ENCODE measurements around the gene MCU. TPM values are rescaled to one million over a fixed set of nuclear protein-coding genes. Genes with fewer than 3 reads are reported as not detected.
"Not testable (repeated sequence)": the region's sequence is repeated elsewhere in the genome, so short reads cannot be mapped to it uniquely, and the experiment has no call there.

MCU gene
- total and polyA plus RNA-seq, 9 donors: 81.9 to 135 (median 113) TPM

- Histone ChIP-seq H3K27me3 (ENCODE audit: control insufficient read depth, insufficient read depth, low read length) (no peaks in the 10 kb centered on the region), H3K4me1 (ENCODE audit: control insufficient read depth, insufficient read depth, low read length) (peaks cover 19% of the 10 kb centered on the region), H3K36me3 (ENCODE audit: control insufficient read depth, insufficient read depth, low read length) (no peaks in the 10 kb centered on the region), H3K4me3 (ENCODE audit: low read length) (no peak overlapping the region), H3K9me3 (replicated peaks; ENCODE audit: control insufficient read depth, low read depth, low read length) (no peaks in the 10 kb centered on the region), H3K27ac (ENCODE audit: low read length) (peak overlapping the region; percentile 88)
- whole genome bisulfite sequencing (ENCODE audit: insufficient coverage): 100% methylated on average over 1 of the region's 4 CpGs
- peak; percentile 32 for DNase-seq
Measured at GRCh38 chr10:72736828-72737220, 44.9 kb downstream of the MCU start.

- peak overlapping the region; percentile 88 for H3K27ac ChIP-seq (ENCODE audit: low read length)
- H3K27me3 ChIP-seq (ENCODE audit: control insufficient read depth, insufficient read depth, low read length); H3K9me3 ChIP-seq (replicated peaks; ENCODE audit: control insufficient read depth, low read depth, low read length); H3K36me3 ChIP-seq (ENCODE audit: control insufficient read depth, insufficient read depth, low read length); DNase-seq; H3K4me3 ChIP-seq (ENCODE audit: low read length): not testable (repeated sequence)
- WGBS (ENCODE audit: insufficient coverage): 100% methylated on average over 1 of the region's 6 CpGs
- peaks cover 19% of the 10 kb centered on the region for H3K4me1 ChIP-seq (ENCODE audit: control insufficient read depth, insufficient read depth, low read length)
Measured at GRCh38 chr10:72737357-72737756, 45.4 kb downstream of the MCU start.

GRCh38 chr10:72738486-72738885 lies 46.5 kb downstream of the MCU start:
- DNase-seq: peak; percentile 87
- Histone ChIP-seq H3K9me3 (replicated peaks; ENCODE audit: control insufficient read depth, low read depth, low read length) (no peaks in the 10 kb centered on the region), H3K36me3 (ENCODE audit: control insufficient read depth, insufficient read depth, low read length) (no peaks in the 10 kb centered on the region), H3K4me3 (ENCODE audit: low read length) (no peak overlapping the region), H3K27me3 (ENCODE audit: control insufficient read depth, insufficient read depth, low read length) (no peaks in the 10 kb centered on the region), H3K4me1 (ENCODE audit: control insufficient read depth, insufficient read depth, low read length) (peaks cover 19% of the 10 kb centered on the region), H3K27ac (ENCODE audit: low read length) (peak overlapping the region; percentile 75)
- no CpG with 5 or more reads among the region's 2 CpGs for WGBS (ENCODE audit: insufficient coverage)

DNA sequence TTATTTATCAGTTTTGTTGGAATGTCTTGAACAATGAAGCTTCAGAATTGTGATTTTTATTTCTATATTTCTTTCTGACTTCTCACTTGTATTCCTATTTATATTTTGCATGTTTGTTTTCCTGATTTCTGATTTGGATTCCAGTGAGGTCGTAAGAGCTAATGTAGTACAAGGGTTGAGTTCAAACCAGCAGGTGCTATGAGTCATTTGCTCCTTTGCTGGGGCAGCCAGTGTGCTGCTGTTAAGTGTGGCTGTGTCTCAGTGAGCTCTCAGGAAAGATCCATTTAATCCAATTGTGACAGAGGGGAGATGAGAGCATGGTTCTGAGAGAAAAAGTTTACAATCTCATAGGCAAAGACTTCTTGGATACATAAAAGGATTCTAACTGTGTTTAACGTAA lies 48.6 kb downstream of the MCU start:
- DNase-seq: peak; percentile 84
- no peaks in the 10 kb centered on the region for H3K36me3 ChIP-seq (ENCODE audit: control insufficient read depth, insufficient read depth, low read length)
- no peak overlapping the region for H3K4me3 ChIP-seq (ENCODE audit: low read length)
- H3K27ac ChIP-seq (ENCODE audit: low read length): peak overlapping the region; percentile 52
- 60% methylated on average over 1 of the region's 2 CpGs for WGBS (ENCODE audit: insufficient coverage)
- H3K9me3 ChIP-seq (replicated peaks; ENCODE audit: control insufficient read depth, low read depth, low read length): no peaks in the 10 kb centered on the region
- peaks cover 22% of the 10 kb centered on the region for H3K4me1 ChIP-seq (ENCODE audit: control insufficient read depth, insufficient read depth, low read length)
- no peaks in the 10 kb centered on the region for H3K27me3 ChIP-seq (ENCODE audit: control insufficient read depth, insufficient read depth, low read length)

- H3K9me3 ChIP-seq (replicated peaks; ENCODE audit: control insufficient read depth, low read depth, low read length): no peaks in the 10 kb centered on the region
- H3K4me1 ChIP-seq (ENCODE audit: control insufficient read depth, insufficient read depth, low read length): peaks cover 15% of the 10 kb centered on the region
- no peak for DNase-seq
- no peaks in the 10 kb centered on the region for H3K36me3 ChIP-seq (ENCODE audit: control insufficient read depth, insufficient read depth, low read length)
- H3K27ac ChIP-seq (ENCODE audit: low read length): no peak overlapping the region
- WGBS (ENCODE audit: insufficient coverage): no CpG with 5 or more reads among the region's 3 CpGs
- no peak overlapping the region for H3K4me3 ChIP-seq (ENCODE audit: low read length)
- H3K27me3 ChIP-seq (ENCODE audit: control insufficient read depth, insufficient read depth, low read length): no peaks in the 10 kb centered on the region
Measured at GRCh38 chr10:72742092-72742491, 50.1 kb downstream of the MCU start.

- Histone ChIP-seq H3K4me1 (ENCODE audit: control insufficient read depth, insufficient read depth, low read length) (peaks cover 15% of the 10 kb centered on the region), H3K36me3 (ENCODE audit: control insufficient read depth, insufficient read depth, low read length) (no peaks in the 10 kb centered on the region), H3K27me3 (ENCODE audit: control insufficient read depth, insufficient read depth, low read length) (no peaks in the 10 kb centered on the region), H3K9me3 (replicated peaks; ENCODE audit: control insufficient read depth, low read depth, low read length) (no peaks in the 10 kb centered on the region), H3K27ac (ENCODE audit: low read length) (no peak overlapping the region), H3K4me3 (ENCODE audit: low read length) (no peak overlapping the region)
- WGBS (ENCODE audit: insufficient coverage): 98% methylated on average over 5 of the region's 5 CpGs
- DNase-seq: no peak
Measured at GRCh38 chr10:72742797-72743196, 50.9 kb downstream of the MCU start.

- DNase-seq: no peak
- Histone ChIP-seq H3K4me3 (ENCODE audit: low read length) (no peak overlapping the region), H3K27me3 (ENCODE audit: control insufficient read depth, insufficient read depth, low read length) (no peaks in the 10 kb centered on the region), H3K27ac (ENCODE audit: low read length) (peak overlapping the region; percentile 9), H3K9me3 (replicated peaks; ENCODE audit: control insufficient read depth, low read depth, low read length) (no peaks in the 10 kb centered on the region), H3K36me3 (ENCODE audit: control insufficient read depth, insufficient read depth, low read length) (no peaks in the 10 kb centered on the region), H3K4me1 (ENCODE audit: control insufficient read depth, insufficient read depth, low read length) (peaks cover 15% of the 10 kb centered on the region)
- 26% methylated on average over 2 of the region's 3 CpGs for WGBS (ENCODE audit: insufficient coverage)
Measured at GRCh38 chr10:72744566-72744965, 52.6 kb downstream of the MCU start.

GRCh38 chr10:72746426-72747363 lies 54.8 kb downstream of the MCU start:
- Histone ChIP-seq H3K36me3 (ENCODE audit: control insufficient read depth, insufficient read depth, low read length) (no peaks in the 10 kb centered on the region), H3K27me3 (ENCODE audit: control insufficient read depth, insufficient read depth, low read length) (no peaks in the 10 kb centered on the region), H3K4me3 (ENCODE audit: low read length) (no peak overlapping the region), H3K9me3 (replicated peaks; ENCODE audit: control insufficient read depth, low read depth, low read length) (no peaks in the 10 kb centered on the region), H3K4me1 (ENCODE audit: control insufficient read depth, insufficient read depth, low read length) (peaks cover 6% of the 10 kb centered on the region), H3K27ac (ENCODE audit: low read length) (no peak overlapping the region)
- WGBS (ENCODE audit: insufficient coverage): no CpG with 5 or more reads among the region's 3 CpGs
- no peak for DNase-seq

GRCh38 chr10:72747521-72747920 lies 55.6 kb downstream of the MCU start:
- 100% methylated on average over 5 of the region's 8 CpGs for WGBS (ENCODE audit: insufficient coverage)
- H3K9me3 ChIP-seq (replicated peaks; ENCODE audit: control insufficient read depth, low read depth, low read length): no peaks in the 10 kb centered on the region

GRCh38 chr10:72753760-72754231 lies 61.9 kb downstream of the MCU start:
- H3K4me3 ChIP-seq (ENCODE audit: low read length): no peak overlapping the region
- H3K36me3 ChIP-seq (ENCODE audit: control insufficient read depth, insufficient read depth, low read length): no peaks in the 10 kb centered on the region
- 71% methylated on average over 1 of the region's 3 CpGs for WGBS (ENCODE audit: insufficient coverage)
- no peak for DNase-seq
- peaks cover 2% of the 10 kb centered on the region for H3K4me1 ChIP-seq (ENCODE audit: control insufficient read depth, insufficient read depth, low read length)
- no peak overlapping the region for H3K27ac ChIP-seq (ENCODE audit: low read length)
- no peaks in the 10 kb centered on the region for H3K9me3 ChIP-seq (replicated peaks; ENCODE audit: control insufficient read depth, low read depth, low read length)
- no peaks in the 10 kb centered on the region for H3K27me3 ChIP-seq (ENCODE audit: control insufficient read depth, insufficient read depth, low read length)

More at GRCh38 chr10:72747521-72747920, 55.6 kb downstream of the MCU start:
- Histone ChIP-seq H3K27ac (ENCODE audit: low read length) (no peak overlapping the region), H3K4me3 (ENCODE audit: low read length) (no peak overlapping the region), H3K27me3 (ENCODE audit: control insufficient read depth, insufficient read depth, low read length) (no peaks in the 10 kb centered on the region), H3K36me3 (ENCODE audit: control insufficient read depth, insufficient read depth, low read length) (no peaks in the 10 kb centered on the region), H3K4me1 (ENCODE audit: control insufficient read depth, insufficient read depth, low read length) (peaks cover 6% of the 10 kb centered on the region)
- no peak for DNase-seq
